Thyroid gland (tissue), 4 donors: Measurements from ENCODE around the gene PABPC1L2A.

Source experiments
- POLR2A ChIP-seq, 2 donors: fragments of 450-650 bp; IDR thresholded peaks; one replicate each; pipeline ENCODE4 v1.6.1; 2017; ENCODE audit warnings: antibody characterized with exemption in 2 of 2, mild to moderate bottlenecking in 2 of 2, moderate library complexity in 1 of 2
- TF ChIP-seq, protein P1 (sequence below), 6 experiments: fragments of 200-600 bp in 3 of 6; fragments of 450-650 bp in 3 of 6; sonication (generic) in 3 of 6; IDR thresholded peaks; one replicate each; pipeline ENCODE4 v1.5.1; 2016 to 2019; ENCODE audit warnings: antibody characterized with exemption in 6 of 6, mild to moderate bottlenecking in 2 of 6, inconsistent platforms in 1 of 6, moderate library complexity in 1 of 6

DNA sequence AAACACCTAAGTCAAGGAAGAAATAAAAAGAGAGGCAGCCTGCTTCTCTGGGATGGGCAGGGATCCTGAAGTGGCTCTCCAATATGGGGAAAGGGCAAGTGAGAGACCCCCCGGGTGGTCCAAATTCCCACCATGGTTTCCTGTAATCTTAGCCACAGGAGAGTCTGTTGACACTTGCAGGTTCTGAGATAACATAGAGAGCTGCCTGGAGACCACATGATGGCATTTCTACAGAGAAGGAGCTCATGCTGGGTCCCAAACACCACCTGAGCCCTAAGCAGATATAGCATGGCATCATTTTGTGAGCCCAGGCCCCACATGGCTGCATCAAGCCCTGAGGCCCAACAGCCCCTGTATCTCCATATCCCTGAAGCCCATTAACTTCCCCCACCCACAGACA lies 50.4 kb downstream of the PABPC1L2A start:
- TF ChIP-seq, protein P1, sequence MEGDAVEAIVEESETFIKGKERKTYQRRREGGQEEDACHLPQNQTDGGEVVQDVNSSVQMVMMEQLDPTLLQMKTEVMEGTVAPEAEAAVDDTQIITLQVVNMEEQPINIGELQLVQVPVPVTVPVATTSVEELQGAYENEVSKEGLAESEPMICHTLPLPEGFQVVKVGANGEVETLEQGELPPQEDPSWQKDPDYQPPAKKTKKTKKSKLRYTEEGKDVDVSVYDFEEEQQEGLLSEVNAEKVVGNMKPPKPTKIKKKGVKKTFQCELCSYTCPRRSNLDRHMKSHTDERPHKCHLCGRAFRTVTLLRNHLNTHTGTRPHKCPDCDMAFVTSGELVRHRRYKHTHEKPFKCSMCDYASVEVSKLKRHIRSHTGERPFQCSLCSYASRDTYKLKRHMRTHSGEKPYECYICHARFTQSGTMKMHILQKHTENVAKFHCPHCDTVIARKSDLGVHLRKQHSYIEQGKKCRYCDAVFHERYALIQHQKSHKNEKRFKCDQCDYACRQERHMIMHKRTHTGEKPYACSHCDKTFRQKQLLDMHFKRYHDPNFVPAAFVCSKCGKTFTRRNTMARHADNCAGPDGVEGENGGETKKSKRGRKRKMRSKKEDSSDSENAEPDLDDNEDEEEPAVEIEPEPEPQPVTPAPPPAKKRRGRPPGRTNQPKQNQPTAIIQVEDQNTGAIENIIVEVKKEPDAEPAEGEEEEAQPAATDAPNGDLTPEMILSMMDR (IDR thresholded peaks at IDR 0.05): no peak
- no peak for TF ChIP-seq POLR2A (IDR thresholded peaks at IDR 0.05)
